ENCODE results near the gene HPS5.
"Not testable (repeated sequence)": the region's sequence is repeated elsewhere in the genome, so short reads cannot be mapped to it uniquely, and the experiment has no call there.

The HPS5 gene, protein sequence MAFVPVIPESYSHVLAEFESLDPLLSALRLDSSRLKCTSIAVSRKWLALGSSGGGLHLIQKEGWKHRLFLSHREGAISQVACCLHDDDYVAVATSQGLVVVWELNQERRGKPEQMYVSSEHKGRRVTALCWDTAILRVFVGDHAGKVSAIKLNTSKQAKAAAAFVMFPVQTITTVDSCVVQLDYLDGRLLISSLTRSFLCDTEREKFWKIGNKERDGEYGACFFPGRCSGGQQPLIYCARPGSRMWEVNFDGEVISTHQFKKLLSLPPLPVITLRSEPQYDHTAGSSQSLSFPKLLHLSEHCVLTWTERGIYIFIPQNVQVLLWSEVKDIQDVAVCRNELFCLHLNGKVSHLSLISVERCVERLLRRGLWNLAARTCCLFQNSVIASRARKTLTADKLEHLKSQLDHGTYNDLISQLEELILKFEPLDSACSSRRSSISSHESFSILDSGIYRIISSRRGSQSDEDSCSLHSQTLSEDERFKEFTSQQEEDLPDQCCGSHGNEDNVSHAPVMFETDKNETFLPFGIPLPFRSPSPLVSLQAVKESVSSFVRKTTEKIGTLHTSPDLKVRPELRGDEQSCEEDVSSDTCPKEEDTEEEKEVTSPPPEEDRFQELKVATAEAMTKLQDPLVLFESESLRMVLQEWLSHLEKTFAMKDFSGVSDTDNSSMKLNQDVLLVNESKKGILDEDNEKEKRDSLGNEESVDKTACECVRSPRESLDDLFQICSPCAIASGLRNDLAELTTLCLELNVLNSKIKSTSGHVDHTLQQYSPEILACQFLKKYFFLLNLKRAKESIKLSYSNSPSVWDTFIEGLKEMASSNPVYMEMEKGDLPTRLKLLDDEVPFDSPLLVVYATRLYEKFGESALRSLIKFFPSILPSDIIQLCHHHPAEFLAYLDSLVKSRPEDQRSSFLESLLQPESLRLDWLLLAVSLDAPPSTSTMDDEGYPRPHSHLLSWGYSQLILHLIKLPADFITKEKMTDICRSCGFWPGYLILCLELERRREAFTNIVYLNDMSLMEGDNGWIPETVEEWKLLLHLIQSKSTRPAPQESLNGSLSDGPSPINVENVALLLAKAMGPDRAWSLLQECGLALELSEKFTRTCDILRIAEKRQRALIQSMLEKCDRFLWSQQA

GRCh38 chr11:18321969-18322711 lies at the start of gene HPS5, which contains the start of gene GTF2H1:
TSS of gene HPS5 (minus strand) at chr11:18322140. CDS start at chr11:18317858, 4,282 bp downstream.
TSS of gene GTF2H1 (plus strand) at chr11:18322567. CDS start at chr11:18333075, 10,508 bp downstream.
- peak; percentile 99 for DNase-seq (ENCODE audit: low read depth, low spot score)

DNA sequence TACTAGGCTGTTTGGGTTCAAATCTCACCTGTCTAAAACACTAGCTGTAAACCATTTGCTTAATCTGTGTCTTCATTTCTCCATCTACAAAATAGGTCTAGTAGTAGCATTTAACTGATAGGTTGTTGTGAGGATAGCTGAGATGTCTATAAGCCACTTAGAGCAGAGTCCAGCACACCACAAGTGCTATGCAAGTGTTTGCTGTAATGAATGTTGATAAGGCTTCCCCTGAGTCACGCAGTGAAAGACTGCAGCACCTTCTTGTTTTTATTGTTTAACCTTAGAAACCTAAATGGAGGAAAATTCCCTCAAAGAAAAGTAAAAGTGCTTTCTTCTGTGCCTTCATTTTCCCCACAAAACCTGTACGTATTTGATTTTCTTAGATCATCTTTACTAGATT lies 49.3 kb upstream of the HPS5 start:
- DNase-seq (ENCODE audit: low read depth, low spot score), result peak; percentile 46

GRCh38 chr11:18369398-18369797 lies 47.5 kb upstream of the HPS5 start:
- no peak for DNase-seq (ENCODE audit: low read depth, low spot score)

GRCh38 chr11:18368221-18368620 lies 46.3 kb upstream of the HPS5 start:
- peak; percentile 16 for DNase-seq (ENCODE audit: low read depth, low spot score)

DNA sequence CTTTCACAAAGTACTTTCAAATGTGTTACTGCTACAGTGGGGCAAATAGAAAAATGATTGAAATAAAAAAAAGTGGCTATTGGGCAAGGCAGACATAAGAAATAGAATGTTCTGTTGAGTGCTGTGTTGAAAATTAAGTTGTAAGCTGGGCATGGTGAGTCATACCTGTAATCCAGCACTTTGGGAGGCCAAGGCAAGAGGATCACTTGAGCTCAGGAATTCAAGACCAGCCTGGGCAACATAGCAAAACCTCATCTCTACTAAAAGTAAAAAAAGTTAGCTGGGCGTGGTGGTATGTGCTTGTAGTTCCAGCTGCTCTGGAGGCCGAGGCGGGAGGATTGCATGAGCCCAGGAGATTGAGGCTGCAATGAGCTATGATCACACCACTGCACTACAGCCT lies 45.5 kb upstream of the HPS5 start:
- no peak for DNase-seq (ENCODE audit: low read depth, low spot score)

- no peak for DNase-seq (ENCODE audit: low read depth, low spot score)
These were observed 44.3 kb upstream of the HPS5 start for GRCh38 chr11:18366286-18366685.

DNA sequence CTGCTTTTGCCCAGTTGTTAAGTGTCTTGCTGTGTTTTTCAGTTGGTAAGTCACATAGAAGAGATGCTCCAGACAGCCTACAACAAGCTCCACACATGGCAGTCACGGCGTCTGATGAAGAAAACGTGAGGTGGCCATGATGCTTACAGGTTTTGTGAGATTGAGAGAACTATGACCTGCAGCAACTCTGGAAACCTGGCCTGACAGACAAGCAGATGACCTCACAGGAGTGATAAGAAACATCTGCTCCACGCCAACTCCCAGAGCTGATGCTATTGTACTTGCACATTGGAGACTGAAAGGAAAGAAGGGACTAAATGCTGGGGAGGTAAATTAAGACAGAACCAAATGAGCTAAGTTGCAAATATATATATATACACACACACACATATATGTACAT lies 43.8 kb upstream of the HPS5 start:
- DNase-seq (ENCODE audit: low read depth, low spot score), result no peak

GRCh38 chr11:18364495-18365073 lies 42.6 kb upstream of the HPS5 start:
- no peak for DNase-seq (ENCODE audit: low read depth, low spot score)

- no peak for DNase-seq (ENCODE audit: low read depth, low spot score)
These were observed 39.2 kb upstream of the HPS5 start for GRCh38 chr11:18361154-18361553.

- DNase-seq (ENCODE audit: low read depth, low spot score), result no peak
These were observed 36.7 kb upstream of the HPS5 start for GRCh38 chr11:18358646-18359045.

DNA sequence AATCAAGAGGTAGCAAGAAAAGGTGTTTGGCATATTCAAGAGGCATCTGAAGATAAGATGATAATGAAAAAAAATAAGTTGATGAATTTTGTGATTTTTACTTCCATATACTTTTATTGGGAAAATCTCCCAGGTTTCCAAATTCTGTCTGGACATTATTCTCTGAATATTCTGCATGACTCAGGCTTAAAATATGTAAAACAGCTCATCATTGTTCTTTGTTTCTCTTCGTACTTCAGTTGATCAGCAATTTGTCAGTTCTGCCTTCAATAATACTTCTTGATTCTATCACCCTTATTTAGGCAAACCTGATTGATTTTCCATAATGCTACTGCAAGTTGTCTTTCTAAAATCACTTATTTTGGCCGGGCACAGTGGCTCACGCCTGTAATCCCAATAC lies 30.6 kb upstream of the HPS5 start:
- no peak for DNase-seq (ENCODE audit: low read depth, low spot score)

DNA sequence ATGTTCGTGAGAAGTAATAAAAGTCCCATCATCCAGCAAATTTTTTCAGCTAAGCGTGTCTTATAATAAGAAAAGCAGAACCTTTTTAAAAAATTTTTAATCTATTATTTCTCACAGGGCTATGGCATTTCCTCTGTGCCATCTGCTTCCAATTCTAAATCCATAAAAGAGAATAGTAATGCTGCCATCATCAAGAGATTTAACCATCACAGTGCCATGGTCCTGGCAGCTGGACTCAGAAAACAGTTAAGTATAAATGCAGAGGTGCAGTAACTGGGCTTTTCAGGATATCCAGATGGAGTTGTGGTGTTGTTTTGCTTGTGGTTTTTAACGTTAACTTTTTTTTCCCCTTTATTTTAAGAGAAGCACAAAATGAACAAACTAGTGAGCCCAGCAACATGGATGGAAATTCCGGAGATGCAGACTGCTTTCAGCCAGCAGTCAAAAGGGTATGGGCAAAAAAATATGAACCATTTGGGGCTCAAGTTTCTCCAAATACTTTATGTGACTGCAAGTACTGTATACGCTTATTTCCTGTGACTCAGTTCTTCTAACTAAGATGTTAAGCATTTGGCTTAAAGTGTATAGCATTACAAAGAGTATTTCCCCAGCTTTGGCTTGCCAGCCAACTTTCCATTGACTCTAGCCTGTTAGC lies 25.7 kb upstream of the HPS5 start:
- DNase-seq (ENCODE audit: low read depth, low spot score), result no peak

GRCh38 chr11:18332891-18333290 lies 11.0 kb upstream of the HPS5 start:
- DNase-seq (ENCODE audit: low read depth, low spot score), result no peak

GRCh38 chr11:18332302-18332701 lies 10.4 kb upstream of the HPS5 start:
- DNase-seq (ENCODE audit: low read depth, low spot score), result no peak

DNA sequence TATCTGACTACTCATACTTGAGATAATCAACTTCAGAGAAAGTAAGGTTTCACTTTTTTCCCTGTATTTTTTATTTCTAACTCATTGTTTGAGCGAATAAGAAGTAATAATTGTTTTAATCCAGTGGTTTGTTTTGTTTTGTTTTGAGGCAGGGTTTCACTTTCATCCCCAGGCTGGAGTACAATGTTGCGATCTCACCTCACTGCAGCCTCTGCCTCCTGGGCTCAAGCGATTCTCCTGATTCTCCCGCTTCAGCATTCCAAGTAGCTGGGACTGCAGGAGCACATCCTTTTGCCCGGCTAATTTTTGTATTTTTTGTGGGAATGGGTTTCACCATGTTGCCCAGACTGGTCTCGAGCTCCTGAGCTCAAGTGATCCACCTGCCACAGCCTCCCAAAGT lies 9.0 kb upstream of the HPS5 start:
- no peak for DNase-seq (ENCODE audit: low read depth, low spot score)

- DNase-seq (ENCODE audit: low read depth, low spot score), result no peak
These were observed 7.4 kb upstream of the HPS5 start for GRCh38 chr11:18329196-18329870.

DNA sequence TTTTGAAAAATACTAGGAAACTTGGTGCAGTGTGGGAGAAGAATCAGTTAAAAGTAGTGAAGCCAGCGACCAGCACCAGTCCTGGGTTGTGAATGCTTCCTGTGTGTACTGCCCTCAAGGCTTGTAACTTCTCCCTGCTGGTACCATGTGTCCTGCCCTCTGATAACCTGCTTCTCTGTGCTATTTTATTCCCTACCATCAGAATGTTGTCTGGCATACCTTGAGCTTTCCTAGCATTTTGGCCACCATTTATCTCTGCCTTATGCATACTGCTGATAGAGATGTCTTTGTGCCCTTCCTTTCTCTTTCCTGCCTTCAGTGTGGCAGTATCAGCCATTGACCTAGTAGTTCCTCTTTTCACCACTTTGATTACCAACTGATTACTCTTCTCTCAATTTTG lies 2.4 kb upstream of the HPS5 start:
- DNase-seq (ENCODE audit: low read depth, low spot score), result no peak

GRCh38 chr11:18323881-18324280 lies 1.9 kb upstream of the HPS5 start:
- not testable (repeated sequence) for DNase-seq (ENCODE audit: low read depth, low spot score)

DNA sequence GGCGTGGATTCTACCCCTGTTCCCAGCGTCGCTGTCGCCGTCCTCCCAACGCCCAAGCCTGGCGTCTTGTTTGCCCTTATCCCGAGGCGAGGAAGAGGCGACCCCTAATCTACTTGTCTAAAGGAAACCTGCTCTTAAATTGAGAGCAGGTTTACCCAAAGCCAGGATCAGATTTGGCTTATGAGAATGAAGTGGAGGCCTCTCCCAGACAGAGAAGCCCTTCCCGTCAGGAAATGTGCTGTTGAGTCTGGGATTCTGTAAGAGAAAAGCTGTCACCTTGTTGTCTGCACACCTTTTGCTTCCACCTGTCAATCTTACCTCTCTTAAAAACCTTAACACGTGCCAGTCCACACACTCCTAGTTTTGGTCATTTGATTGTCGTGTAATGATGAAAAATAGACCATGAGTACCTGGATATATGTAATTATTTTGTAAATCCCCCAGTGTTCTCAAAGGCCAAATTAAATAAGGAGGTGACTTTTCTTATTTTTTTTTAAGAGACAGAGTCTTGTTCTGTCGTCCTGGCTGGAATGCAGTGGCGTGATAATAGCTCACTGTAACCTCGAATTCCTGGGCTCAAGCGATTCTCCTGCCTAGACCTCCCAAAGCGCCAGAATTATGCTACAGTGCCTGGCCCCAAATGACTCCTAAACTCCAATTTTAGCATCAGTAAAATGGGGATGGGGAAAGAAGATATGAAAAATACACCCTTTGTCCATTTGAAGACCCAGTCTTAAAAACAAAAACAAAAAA lies 1.1 kb upstream of the HPS5 start:
- peak; percentile 31 for DNase-seq (ENCODE audit: low read depth, low spot score)

Data from astrocyte of the hippocampus (primary cell).